ENCODE data around the gene APOBEC3C. TPM values are rescaled to one million over a fixed set of nuclear protein-coding genes. Genes with fewer than 3 reads are reported as not detected.
"Not testable (repeated sequence)": the region's sequence is repeated elsewhere in the genome, so short reads cannot be mapped to it uniquely, and the experiment has no call there.

Gene APOBEC3C
- total and polyA plus RNA-seq, 2 of the 4 experiments (the other 2 are of a cell fraction): 6.6 to 32.0 TPM

DNA sequence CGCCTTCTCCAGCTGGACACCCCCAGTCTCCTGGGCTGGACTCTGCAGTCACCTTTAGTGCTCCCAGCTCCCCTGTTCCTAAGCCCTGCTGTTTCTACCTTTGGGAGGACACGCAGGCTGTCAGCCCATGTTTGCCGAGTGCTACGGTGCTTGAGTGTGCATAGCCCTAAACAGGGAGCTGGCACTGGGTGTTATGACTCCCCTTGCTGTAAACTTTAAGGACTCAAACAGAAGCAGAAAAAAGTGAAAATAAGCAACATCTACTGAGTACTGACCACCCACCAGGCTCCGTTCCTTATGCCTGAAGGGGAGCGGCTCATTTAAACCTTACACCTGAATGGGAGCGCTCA is 39.3 kb upstream of the APOBEC3C start (continued):
- TF ChIP-seq CHD1 (IDR thresholded peaks at IDR 0.05; ENCODE audit: low read depth, low read length): no peak
- TF ChIP-seq MXI1 (IDR thresholded peaks at IDR 0.05; ENCODE audit: borderline replicate concordance, low read depth, low read length): no peak
- no peak for TF ChIP-seq NFE2L2 (IDR thresholded peaks at IDR 0.05; ENCODE audit: low read depth, low read length)
- no peak for TF ChIP-seq MAFK (IDR thresholded peaks at IDR 0.05; ENCODE audit: low read depth, low read length)
- TF ChIP-seq CEBPB (IDR thresholded peaks at IDR 0.05; ENCODE audit: low read depth, low read length): no peak

DNA sequence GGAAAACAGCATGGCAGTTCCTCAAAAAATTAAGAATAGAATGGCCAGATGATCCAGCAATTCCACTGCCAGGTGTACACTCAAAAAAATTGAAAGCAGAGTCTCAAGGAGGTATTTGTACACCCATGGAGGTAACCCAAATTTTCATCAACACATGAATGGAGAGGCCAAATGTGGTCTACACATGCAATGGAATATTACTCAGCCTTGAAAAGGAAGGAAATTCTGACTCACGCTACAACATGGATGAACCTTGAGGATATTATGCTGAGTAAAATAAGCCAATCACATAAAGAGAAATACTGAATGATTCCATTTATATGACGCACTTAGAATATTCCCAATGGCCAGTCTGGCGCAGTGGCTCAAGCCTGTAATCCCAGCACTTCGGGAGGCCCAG is 36.8 kb upstream of the APOBEC3C start:
- H2AFZ ChIP-seq (replicated peaks; ENCODE audit: low read length, poor library complexity); BruUV-seq (replicated peaks); H4K20me1 ChIP-seq (ENCODE audit: insufficient read depth, low read length); H3K4me2 ChIP-seq (ENCODE audit: low read depth, low read length); H3K27ac ChIP-seq (ENCODE audit: insufficient read depth, low read length); H4K8ac ChIP-seq (ENCODE audit: low read depth in 2 of 2, low read length in 2 of 2); H3K9me3 ChIP-seq (ENCODE audit: control insufficient read depth, insufficient read depth, low read length); H3K36me3 ChIP-seq (ENCODE audit: control insufficient read depth, insufficient read depth, low read length); H2AK5ac ChIP-seq (ENCODE audit: low read depth, low read length); H3K9me1 ChIP-seq (ENCODE audit: insufficient read depth, low read length); dilution Hi-C loops (cut with HindIII; ENCODE audit: low sequenced_read_pairs, unreplicated experiment); H3K23ac ChIP-seq (ENCODE audit: low read depth, low read length); H2BK20ac ChIP-seq (ENCODE audit: low read depth, low read length); H2AK9ac ChIP-seq (replicated peaks; ENCODE audit: low read depth, low read length, poor library complexity); POLR2A ChIA-PET (ENCODE audit: unreplicated experiment); H3K4me3 ChIP-seq (ENCODE audit: insufficient read depth, low read depth, low read length); H3K79me1 ChIP-seq (ENCODE audit: low read depth in 1 of 2, low read length in 2 of 2); H2BK15ac ChIP-seq (ENCODE audit: low read depth, low read length); H2BK120ac ChIP-seq (ENCODE audit: low read depth, low read length); H4K91ac ChIP-seq (ENCODE audit: insufficient read depth, low read depth, low read length); H2BK5ac ChIP-seq (ENCODE audit: low read depth, low read length, poor library complexity, severe bottlenecking); H3K4me1 ChIP-seq (ENCODE audit: control insufficient read depth, insufficient read depth, low read length); H3K27me3 ChIP-seq (ENCODE audit: control insufficient read depth, insufficient read depth, low read length); in situ Hi-C loops (cut with MboI; ENCODE audit: low sequenced_read_pairs); H3K18ac ChIP-seq (ENCODE audit: low read depth, low read length); intact Hi-C loops (cut with micrococcal nuclease); H3K14ac ChIP-seq (replicated peaks; ENCODE audit: low read depth, low read length); H3K4ac ChIP-seq (ENCODE audit: low read depth, low read length); DNase-seq; CTCF ChIA-PET; H4K5ac ChIP-seq (ENCODE audit: low read depth, low read length); ATAC-seq (ENCODE audit: low read depth); H3K9ac ChIP-seq (ENCODE audit: low read depth, low read length); H3K56ac ChIP-seq (ENCODE audit: extremely low read depth, insufficient read depth, low read length): not testable (repeated sequence)
- WGBS, 2 experiments (ENCODE audit: extremely low coverage in 2 of 2, insufficient read length in 1 of 2): 90% methylated on average over 2 of the region's 4 CpGs; no CpG with 5 or more reads in 1 of the 2 experiments

GRCh38 chr22:38980587-38980986 is 33.5 kb upstream of the APOBEC3C start:
- H2BK20ac ChIP-seq (ENCODE audit: low read depth, low read length); DNase-seq; H3K4me1 ChIP-seq (ENCODE audit: control insufficient read depth, insufficient read depth, low read length); H2BK15ac ChIP-seq (ENCODE audit: low read depth, low read length); H3K9me1 ChIP-seq (ENCODE audit: insufficient read depth, low read length); H4K20me1 ChIP-seq (ENCODE audit: insufficient read depth, low read length); CTCF ChIA-PET; BruUV-seq (replicated peaks); H2BK120ac ChIP-seq (ENCODE audit: low read depth, low read length); H3K23ac ChIP-seq (ENCODE audit: low read depth, low read length); ATAC-seq (ENCODE audit: low read depth); H4K91ac ChIP-seq (ENCODE audit: insufficient read depth, low read depth, low read length); H3K36me3 ChIP-seq (ENCODE audit: control insufficient read depth, insufficient read depth, low read length); H3K56ac ChIP-seq (ENCODE audit: extremely low read depth, insufficient read depth, low read length); H3K4me2 ChIP-seq (ENCODE audit: low read depth, low read length); H2BK5ac ChIP-seq (ENCODE audit: low read depth, low read length, poor library complexity, severe bottlenecking); H3K4me3 ChIP-seq (ENCODE audit: insufficient read depth, low read depth, low read length); H3K14ac ChIP-seq (replicated peaks; ENCODE audit: low read depth, low read length); H3K4ac ChIP-seq (ENCODE audit: low read depth, low read length); H3K18ac ChIP-seq (ENCODE audit: low read depth, low read length); dilution Hi-C loops (cut with HindIII; ENCODE audit: low sequenced_read_pairs, unreplicated experiment); H3K27ac ChIP-seq (ENCODE audit: insufficient read depth, low read length); H2AFZ ChIP-seq (replicated peaks; ENCODE audit: low read length, poor library complexity); H4K5ac ChIP-seq (ENCODE audit: low read depth, low read length); H3K27me3 ChIP-seq (ENCODE audit: control insufficient read depth, insufficient read depth, low read length); H2AK5ac ChIP-seq (ENCODE audit: low read depth, low read length); H3K9me3 ChIP-seq (ENCODE audit: control insufficient read depth, insufficient read depth, low read length); H3K9ac ChIP-seq (ENCODE audit: low read depth, low read length); H4K8ac ChIP-seq (ENCODE audit: low read depth in 2 of 2, low read length in 2 of 2); POLR2A ChIA-PET (ENCODE audit: unreplicated experiment); H2AK9ac ChIP-seq (replicated peaks; ENCODE audit: low read depth, low read length, poor library complexity); in situ Hi-C loops (cut with MboI; ENCODE audit: low sequenced_read_pairs): not testable (repeated sequence)
- peaks cover 4 to 10% of the 10 kb centered on the region in 2 experiments; a peak in 2 of 4 replicates for H3K79me1 ChIP-seq (ENCODE audit: low read depth in 1 of 2, low read length in 2 of 2)
- 79% methylated on average over 4 of the region's 10 CpGs; no CpG with 5 or more reads in 1 of the 2 experiments for WGBS, 2 experiments (ENCODE audit: extremely low coverage in 2 of 2, insufficient read length in 1 of 2)
- intact Hi-C loops (cut with micrococcal nuclease): loop anchor here (5.0 kb wide), 1 partner anchor 108 kb away; the partner anchor contains the start of gene CBX6
